Suprapubic skin (tissue), 4 donors: Measurements from ENCODE around the gene EPX. TPM values are rescaled to one million over a fixed set of nuclear protein-coding genes. Genes with fewer than 3 reads are reported as not detected.

Experiments
- DNase-seq, 2 donors: peaks; one replicate each; pipeline ENCODE4 v3.0.0-alpha.2; 2019; ENCODE audit warnings: low spot score in 2 of 2
- H3K27ac ChIP-seq: fragments of 200-600 bp; sonication (generic); one replicate; pipeline ENCODE4 v1.5.1; 2019
- H3K27me3 ChIP-seq: fragments of 200-600 bp; sonication (generic); one replicate; pipeline ENCODE4 v1.5.1; 2019
- H3K36me3 ChIP-seq: fragments of 200-600 bp; sonication (generic); one replicate; pipeline ENCODE4 v1.5.1; 2019
- H3K4me1 ChIP-seq: fragments of 200-600 bp; sonication (generic); one replicate; pipeline ENCODE4 v1.5.1; 2019
- H3K4me3 ChIP-seq: fragments of 200-600 bp; sonication (generic); one replicate; pipeline ENCODE4 v1.5.1; 2019; ENCODE audit warnings: mild to moderate bottlenecking
- H3K9me3 ChIP-seq: fragments of 200-600 bp; sonication (generic); one replicate; pipeline ENCODE4 v1.5.1; 2019
- CTCF ChIP-seq, 2 donors: fragments of 200-600 bp in 1 of 2; fragments of 450-650 bp in 1 of 2; sonication (generic) in 1 of 2; IDR thresholded peaks; one replicate each; pipeline ENCODE4 v1.5.1; 2016 to 2019; ENCODE audit warnings: antibody characterized with exemption in 2 of 2, mild to moderate bottlenecking in 1 of 2, moderate library complexity in 1 of 2
- EP300 ChIP-seq: sonication (generic); formaldehyde crosslinking; IDR thresholded peaks from one replicate; pipeline ENCODE4 v1.6.1; 2017; ENCODE audit warnings: antibody characterized with exemption
- POLR2A ChIP-seq, 2 donors: fragments of 450-650 bp; IDR thresholded peaks; one replicate each; pipeline ENCODE4 v1.6.1; 2017; ENCODE audit warnings: antibody characterized with exemption in 2 of 2, mild to moderate bottlenecking in 2 of 2, moderate library complexity in 2 of 2
- POLR2AphosphoS5 ChIP-seq, 3 donors: sonication (generic); formaldehyde crosslinking; IDR thresholded peaks; one replicate each; pipeline ENCODE4 v1.6.1; 2017; ENCODE audit warnings: antibody characterized with exemption in 3 of 3
- WGBS: methylation state at CpG from one replicate; pipeline ENCODE4 v1.1.5; 2018; 5-methylcytosine and 5-hydroxymethylcytosine counted together
- total RNA-seq, 4 donors: library from RNA; depleted of rRNA; stranded (reverse); fragments of >200 nt; gene quantifications; one replicate each; pipeline ENCODE4 v1.1.0, GENCODE V29; 2016

The EPX gene
- total RNA-seq, 4 donors from 2014 or later, result 0.25 TPM; not detected in 3

DNA sequence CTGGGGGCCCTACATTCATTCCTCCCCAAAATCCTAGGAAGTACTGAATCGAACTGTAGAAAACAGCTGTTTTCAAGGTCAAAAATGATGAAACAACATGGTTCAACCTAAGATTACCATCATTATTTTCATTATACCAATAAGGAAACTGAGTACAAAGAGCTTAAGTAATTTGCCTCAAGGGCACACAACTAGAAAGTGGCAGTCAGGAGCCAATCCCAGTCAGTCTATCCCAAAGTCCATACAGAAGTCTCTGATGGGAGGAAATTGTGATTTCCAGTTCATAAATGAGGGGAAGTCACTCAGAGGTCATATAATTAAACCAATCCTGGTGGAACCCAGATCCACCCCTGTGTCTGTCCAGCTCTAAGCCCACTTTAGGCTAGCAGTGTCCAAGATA is 54.3 kb downstream of the EPX start:
- H3K4me3 ChIP-seq, result no peak overlapping the region
- TF ChIP-seq POLR2AphosphoS5 (IDR thresholded peaks at IDR 0.05), result no peak
- TF ChIP-seq EP300, result no peak
- no peak for TF ChIP-seq POLR2A (IDR thresholded peaks at IDR 0.05)
- no peak for TF ChIP-seq CTCF (IDR thresholded peaks at IDR 0.05)
- H3K4me1 ChIP-seq, result peaks cover 19% of the 10 kb centered on the region
- WGBS, result 76% methylated on average over 1 of the region's 1 CpG
- H3K36me3 ChIP-seq, result no peaks in the 10 kb centered on the region
- no peaks in the 10 kb centered on the region for H3K9me3 ChIP-seq
- no peak for DNase-seq
- no peak overlapping the region for H3K27ac ChIP-seq
- H3K27me3 ChIP-seq, result peaks cover 46% of the 10 kb centered on the region

DNA sequence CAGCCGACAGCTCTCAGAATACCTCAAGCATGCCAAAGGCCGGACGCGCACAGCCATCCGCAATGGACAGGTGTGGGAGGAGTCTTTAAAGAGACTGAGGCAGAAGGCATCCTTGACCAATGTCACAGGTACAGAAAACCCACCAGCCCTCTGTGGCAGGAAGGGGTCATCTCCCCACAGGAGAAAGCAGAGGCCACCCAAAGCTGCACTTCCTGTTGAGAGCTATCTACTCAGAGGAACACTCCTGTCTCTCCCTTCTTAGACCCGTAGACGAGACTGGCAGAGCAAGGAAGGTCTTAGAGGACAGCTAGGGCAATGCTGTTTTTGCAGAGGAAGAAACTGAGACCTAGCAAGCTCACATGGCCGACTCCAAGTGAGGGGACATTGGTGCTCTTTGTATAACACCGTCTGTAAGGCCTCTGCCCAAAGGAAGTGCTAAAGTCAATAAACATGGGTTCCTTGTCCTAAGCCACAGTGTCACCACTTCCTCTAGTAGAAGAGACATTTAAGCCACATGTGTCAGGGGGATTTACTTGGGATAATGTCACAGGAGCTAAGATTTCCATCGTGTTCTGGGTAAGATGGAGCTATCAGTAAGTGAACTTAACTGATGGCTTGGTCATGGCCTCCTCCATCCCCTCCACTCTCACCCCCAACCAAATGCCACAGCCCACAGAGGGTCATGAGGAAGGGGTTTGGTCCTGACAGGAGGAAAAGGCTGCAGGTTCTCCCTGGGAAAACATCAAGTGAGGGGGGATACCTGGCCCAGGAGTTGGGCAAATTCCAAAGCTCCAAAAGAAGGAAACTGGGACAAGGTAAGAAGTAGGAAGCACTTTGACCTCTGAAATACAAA is 55.2 kb downstream of the EPX start:
- H3K4me3 ChIP-seq, result no peak overlapping the region
- DNase-seq, result no peak
- no peak for TF ChIP-seq EP300
- TF ChIP-seq CTCF (IDR thresholded peaks at IDR 0.05), result no peak
- TF ChIP-seq POLR2A (IDR thresholded peaks at IDR 0.05), result no peak
- TF ChIP-seq POLR2AphosphoS5 (IDR thresholded peaks at IDR 0.05), result no peak
- no peaks in the 10 kb centered on the region for H3K9me3 ChIP-seq
- no peak overlapping the region for H3K27ac ChIP-seq
- peaks cover 15% of the 10 kb centered on the region for H3K4me1 ChIP-seq
- peaks cover 46% of the 10 kb centered on the region for H3K27me3 ChIP-seq
- no peaks in the 10 kb centered on the region for H3K36me3 ChIP-seq
- 89% methylated on average over 6 of the region's 10 CpGs for WGBS

- DNase-seq, result no peak
- TF ChIP-seq CTCF (IDR thresholded peaks at IDR 0.05) (no peak), EP300 (no peak), POLR2A (IDR thresholded peaks at IDR 0.05) (no peak), POLR2AphosphoS5 (IDR thresholded peaks at IDR 0.05) (no peak)
- H3K4me1 ChIP-seq, result peaks cover 15% of the 10 kb centered on the region
- H3K36me3 ChIP-seq, result no peaks in the 10 kb centered on the region
- H3K4me3 ChIP-seq, result peak overlapping the region; percentile 55
- 19% methylated on average over 10 of the region's 10 CpGs for WGBS
- no peak overlapping the region for H3K27ac ChIP-seq
- H3K27me3 ChIP-seq, result peaks cover 43% of the 10 kb centered on the region
- no peaks in the 10 kb centered on the region for H3K9me3 ChIP-seq
These were observed 56.4 kb downstream of the EPX start for GRCh38 chr17:58248955-58249269.

- peaks cover 45% of the 10 kb centered on the region for H3K27me3 ChIP-seq
- no peaks in the 10 kb centered on the region for H3K9me3 ChIP-seq
- no peak overlapping the region for H3K27ac ChIP-seq
- TF ChIP-seq POLR2A (IDR thresholded peaks at IDR 0.05) (no peak), CTCF (IDR thresholded peaks at IDR 0.05) (peak; percentile 60 to 93)
- no peaks in the 10 kb centered on the region for H3K36me3 ChIP-seq
- WGBS, result 15% methylated on average over 14 of the region's 57 CpGs
- peaks cover 15% of the 10 kb centered on the region for H3K4me1 ChIP-seq
- H3K4me3 ChIP-seq, result peak overlapping the region; percentile 55
- peak; percentile 76 to 86 for DNase-seq
These were observed 57.0 kb downstream of the EPX start for GRCh38 chr17:58249270-58250133.
